CD4-positive, alpha-beta T cell (primary cell): ENCODE measurements around the gene ANLN. TPM values are rescaled to one million over a fixed set of nuclear protein-coding genes. Genes with fewer than 3 reads are reported as not detected.
A peak's percentile ranks its signal among the peaks of the same experiment; 100 is the strongest.

Source experiments
- ATAC-seq: fragments of 200-7000 bp; cut with Tn5 transposase; one replicate; pipeline ENCODE4 v1.10.0; 2022; ENCODE audit warnings: mild to moderate bottlenecking; ENCODE audit not compliant: poor library complexity
- CTCF ChIA-PET: fragments of 350-600 bp; sonication (Branson Sonifier 250); formaldehyde crosslinking; loops from one replicate; lab custom pipeline; 2021; ENCODE audit warnings: antibody characterized with exemption, inconsistent platforms; lab: Charles Lee
- POLR2A ChIA-PET: fragments of 350-600 bp; sonication (Branson Sonifier 250); formaldehyde crosslinking; loops from one replicate; lab custom pipeline; 2021; ENCODE audit warnings: antibody characterized with exemption, inconsistent platforms; lab: Charles Lee
- DNase-seq, 14 experiments: peaks; one replicate each; pipeline ENCODE4 v3.0.0-alpha.2; 2013 to 2020; ENCODE audit warnings: mixed read lengths in 2 of 14
- H3K27ac ChIP-seq, 2 donors: one replicate each; pipeline versions ENCODE4 v1.5.1 to v1.7.0; 2013; ENCODE audit warnings: low read length in 2 of 2, low read depth in 1 of 2, mild to moderate bottlenecking in 1 of 2
- H3K27me3 ChIP-seq, 2 experiments: 1 replicate in 1 of 2; 2 replicates in 1 of 2; pipeline versions ENCODE4 v1.6.1 to v1.7.0; 2013; ENCODE audit warnings: low read length in 2 of 2, control low read depth in 1 of 2, mild to moderate bottlenecking in 1 of 2, moderate library complexity in 1 of 2; ENCODE audit not compliant: insufficient read depth in 2 of 2, control insufficient read depth in 1 of 2
- H3K36me3 ChIP-seq: one replicate; pipeline ENCODE4 v1.6.1; 2013; ENCODE audit warnings: low read length, control low read depth; ENCODE audit not compliant: insufficient read depth
- H3K4me1 ChIP-seq: one replicate; pipeline ENCODE4 v1.6.1; 2013; ENCODE audit warnings: low read length, control low read depth; ENCODE audit not compliant: insufficient read depth
- H3K4me3 ChIP-seq: one replicate; pipeline ENCODE4 v1.5.1; 2013; ENCODE audit warnings: mild to moderate bottlenecking, low read length, moderate library complexity
- H3K9me3 ChIP-seq, 2 experiments: 1 replicate in 1 of 2; 2 replicates in 1 of 2; pipeline versions ENCODE4 v1.6.1 to v1.7.0; 2013; ENCODE audit warnings: low read length in 2 of 2, mild to moderate bottlenecking in 2 of 2, control low read depth in 1 of 2, moderate library complexity in 1 of 2; ENCODE audit not compliant: control insufficient read depth in 1 of 2, insufficient read depth in 1 of 2
- H3K27ac Mint-ChIP-seq: one replicate; pipeline ENCODE4 v1.8.0; 2020; ENCODE audit warnings: mixed read lengths
- H3K27me3 Mint-ChIP-seq: one replicate; pipeline ENCODE4 v1.8.0; 2021; ENCODE audit warnings: mixed read lengths
- H3K36me3 Mint-ChIP-seq: one replicate; pipeline ENCODE4 v1.8.0; 2021; ENCODE audit warnings: low read depth, mixed read lengths
- H3K4me1 Mint-ChIP-seq: one replicate; pipeline ENCODE4 v1.8.0; 2021; ENCODE audit warnings: low read depth, mixed read lengths
- H3K4me3 Mint-ChIP-seq: one replicate; pipeline ENCODE4 v1.8.0; 2020; ENCODE audit warnings: mild to moderate bottlenecking, mixed read lengths
- H3K9me3 Mint-ChIP-seq: one replicate; pipeline ENCODE4 v1.8.0; 2020; ENCODE audit warnings: mixed read lengths
- CTCF ChIP-seq: fragments of 200-600 bp; IDR thresholded peaks from one replicate; pipeline ENCODE4 v1.8.0; 2022; ENCODE audit warnings: antibody characterized with exemption, mild to moderate bottlenecking
- intact Hi-C, 2 experiments: fragments of 100-400 bp; cut with DNase I in 1 of 2; cut with micrococcal nuclease in 1 of 2; formaldehyde crosslinking; loops; one replicate each; pipeline versions ENCODE4 v1.15.1 to v1.9.0; 2023 to 2025; cut with DNase I, micrococcal nuclease
- total RNA-seq, 174 experiments: library from RNA in 2 of 174; stranded (reverse) in 2 of 174; gene quantifications; one replicate each; pipeline ENCODE4 v1.2.3 and lab custom pipeline; 2021 to 2026

The ANLN gene
- total RNA-seq, 2 experiments from 2014 or later = 0.33 to 1.1 TPM

GRCh38 chr7:36396150-36396549 is 6.5 kb downstream of the ANLN start:
- Mint-ChIP-seq H3K9me3 (no peaks in the 10 kb centered on the region), H3K27ac (no peak overlapping the region), H3K4me1 (peaks cover 9% of the 10 kb centered on the region), H3K27me3 (peaks cover 4% of the 10 kb centered on the region), H3K36me3 (no peaks in the 10 kb centered on the region), H3K4me3 (no peak overlapping the region)
- no peaks in the 10 kb centered on the region for H3K36me3 ChIP-seq
- no peak for ATAC-seq
- no peak for TF ChIP-seq CTCF
- H3K27me3 ChIP-seq = no peaks in the 10 kb centered on the region
- intact Hi-C loops = no loop called here
- DNase-seq = peak in 3 of 14 experiments; percentile 4 to 22 (median 12)
- ChIA-PET POLR2A (no interaction called here), CTCF (no interaction called here)
- H3K4me3 ChIP-seq = no peak overlapping the region
- H3K9me3 ChIP-seq = no peaks in the 10 kb centered on the region
- no peaks in the 10 kb centered on the region for H3K4me1 ChIP-seq
- no peak overlapping the region for H3K27ac ChIP-seq

- ChIA-PET CTCF (interaction anchor here (0.9 to 2.2 kb wide), 3 partner anchors 9 to 75 kb away, joined by 3 to 7 read pairs (median 3); a partner anchor contains a TSS), POLR2A (interaction anchor here (0.7 kb wide), 1 partner anchor 1049 kb away, joined by 4 read pairs; no protein-coding TSS in a partner anchor)
- Mint-ChIP-seq H3K27ac (no peak overlapping the region), H3K36me3 (no peaks in the 10 kb centered on the region), H3K4me1 (no peaks in the 10 kb centered on the region), H3K9me3 (no peaks in the 10 kb centered on the region), H3K4me3 (no peak overlapping the region), H3K27me3 (no peaks in the 10 kb centered on the region)
- intact Hi-C loops = no loop called here
- no peak for TF ChIP-seq CTCF
- DNase-seq (no peak), ATAC-seq (no peak)
- no peaks in the 10 kb centered on the region for H3K4me1 ChIP-seq
- H3K36me3 ChIP-seq = no peaks in the 10 kb centered on the region
- H3K4me3 ChIP-seq = no peak overlapping the region
- no peaks in the 10 kb centered on the region for H3K9me3 ChIP-seq
- no peaks in the 10 kb centered on the region for H3K27me3 ChIP-seq
- H3K27ac ChIP-seq = no peak overlapping the region
Measured at GRCh38 chr7:36400036-36400435, 10.4 kb downstream of the ANLN start.

GRCh38 chr7:36400606-36401005 is 10.9 kb downstream of the ANLN start:
- no peaks in the 10 kb centered on the region for H3K27me3 Mint-ChIP-seq
- TF ChIP-seq CTCF = no peak
- no peak overlapping the region for H3K4me3 Mint-ChIP-seq
- H3K9me3 Mint-ChIP-seq = no peaks in the 10 kb centered on the region
- ChIA-PET POLR2A (interaction anchor here (0.7 kb wide), 1 partner anchor 1049 kb away, joined by 4 read pairs; no protein-coding TSS in a partner anchor), CTCF (interaction anchor here (0.6 to 2.2 kb wide), 4 partner anchors 10 to 74 kb away, joined by 3 to 7 read pairs (median 3); a partner anchor contains a TSS)
- H3K27ac Mint-ChIP-seq = no peak overlapping the region
- ATAC-seq = no peak
- no peaks in the 10 kb centered on the region for H3K36me3 Mint-ChIP-seq
- no peak for DNase-seq
- H3K4me1 Mint-ChIP-seq = no peaks in the 10 kb centered on the region
- H3K27me3 ChIP-seq = no peaks in the 10 kb centered on the region
- H3K9me3 ChIP-seq = no peaks in the 10 kb centered on the region
- H3K36me3 ChIP-seq = no peaks in the 10 kb centered on the region
- no peak overlapping the region for H3K4me3 ChIP-seq
- no peak overlapping the region for H3K27ac ChIP-seq
- intact Hi-C loops = no loop called here
- no peaks in the 10 kb centered on the region for H3K4me1 ChIP-seq
